COLO829 (cell line): Measurements from ENCODE around the gene SPEF1.

Source experiments
- DNase-seq: peaks from one replicate; pipeline ENCODE4 v3.0.0; 2012; ENCODE audit warnings: low spot score

SPEF1 gene

GRCh38 chr20:3787324-3788014, 6.2 kb upstream of the SPEF1 start:
- DNase-seq: no peak

GRCh38 chr20:3786665-3787323, 5.5 kb upstream of the SPEF1 start, which contains the start of gene CENPB:
CENPB (minus strand) TSS chr20:3786740; CDS start chr20:3786483, 257 bp downstream.
- DNase-seq: peak; percentile 92

- DNase-seq: no peak
Measured at GRCh38 chr20:3786126-3786484, 4.9 kb upstream of the SPEF1 start.

- no peak for DNase-seq
Measured at GRCh38 chr20:3785240-3786125, 4.2 kb upstream of the SPEF1 start.

- no peak for DNase-seq
Measured at GRCh38 chr20:3784863-3785239, 3.6 kb upstream of the SPEF1 start.

GRCh38 chr20:3784216-3784853, 3.1 kb upstream of the SPEF1 start:
- DNase-seq: no peak

GRCh38 chr20:3783511-3784195, 2.4 kb upstream of the SPEF1 start:
- no peak for DNase-seq

GRCh38 chr20:3783068-3783489, 1.8 kb upstream of the SPEF1 start:
- DNase-seq: no peak

- DNase-seq: no peak
Measured at GRCh38 chr20:3782597-3782996, 1.3 kb upstream of the SPEF1 start.

- no peak for DNase-seq
Measured at GRCh38 chr20:3778976-3779375, 2.3 kb downstream of the SPEF1 start.

- DNase-seq: peak; percentile 85
Measured at GRCh38 chr20:3777716-3778629, 3.3 kb downstream of the SPEF1 start.

- DNase-seq: no peak
Measured at GRCh38 chr20:3777381-3777715, 3.9 kb downstream of the SPEF1 start.

- DNase-seq: no peak
Measured at GRCh38 chr20:3775457-3776108, 5.7 kb downstream of the SPEF1 start.

- DNase-seq: no peak
Measured at GRCh38 chr20:3771552-3772058, 9.6 kb downstream of the SPEF1 start.

- peak; percentile 80 for DNase-seq
Measured at GRCh38 chr20:3768342-3769130, 12.7 kb downstream of the SPEF1 start.

GRCh38 chr20:3767427-3768341, 13.6 kb downstream of the SPEF1 start, which contains the start of gene ADISSP:
ADISSP (minus strand) TSS chr20:3767753; CDS start chr20:3760100, 7,653 bp downstream.
- peak; percentile 99 for DNase-seq

- no peak for DNase-seq
Measured at GRCh38 chr20:3767110-3767426, 14.2 kb downstream of the SPEF1 start.
